HepG2 (cell line): ENCODE measurements around the gene LASP1. TPM values are rescaled to one million over a fixed set of nuclear protein-coding genes. Genes with fewer than 3 reads are reported as not detected.
A peak's percentile ranks its signal among the peaks of the same experiment; 100 is the strongest.

Experiments
- AKNA ChIP-seq: sonication (generic); formaldehyde crosslinking; IDR thresholded peaks from 2 replicates; pipeline ENCODE4 v1.4.0; 2020; ENCODE audit warnings: missing genetic modification reagents, borderline replicate concordance
- CCDC6 ChIP-seq: sonication (generic); formaldehyde crosslinking; IDR thresholded peaks from 2 replicates; pipeline ENCODE4 v1.8.1; 2022; ENCODE audit warnings: mild to moderate bottlenecking, missing genetic modification reagents, moderate library complexity
- ETS1 ChIP-seq: sonication (generic); formaldehyde crosslinking; IDR thresholded peaks from 2 replicates; pipeline ENCODE4 v1.4.0; 2020; ENCODE audit warnings: missing genetic modification reagents
- IKZF1 ChIP-seq: fragments of 450-650 bp; IDR thresholded peaks from 2 replicates; pipeline ENCODE4 v1.7.1; 2016
- MNT ChIP-seq: fragments of 450-650 bp; IDR thresholded peaks from 2 replicates; pipeline ENCODE4 v1.6.1; 2016
- NCOR1 ChIP-seq: fragments of 200-600 bp; sonication (generic); IDR thresholded peaks from 2 replicates; pipeline ENCODE4 v1.7.0; 2017; ENCODE audit warnings: antibody characterized with exemption, low read length, borderline replicate concordance
- NFRKB ChIP-seq: fragments of 450-650 bp; IDR thresholded peaks from 2 replicates; pipeline ENCODE4 v1.6.1; 2017
- PHF21A ChIP-seq: sonication (generic); formaldehyde crosslinking; IDR thresholded peaks from 2 replicates; pipeline ENCODE4 v1.5.0; 2020; ENCODE audit warnings: mild to moderate bottlenecking, missing genetic modification reagents
- RNF2 ChIP-seq: fragments of 450-650 bp; conservative IDR thresholded peaks from 2 replicates; pipeline ENCODE4 v1.6.1; 2016; ENCODE audit warnings: low read depth
- SAFB2 ChIP-seq: sonication (generic); formaldehyde crosslinking; IDR thresholded peaks from 2 replicates; pipeline ENCODE4 v1.5.1; 2020; ENCODE audit warnings: missing genetic modification reagents, low read depth, mild to moderate bottlenecking, borderline replicate concordance
- SIX4 ChIP-seq: sonication (generic); formaldehyde crosslinking; IDR thresholded peaks from 2 replicates; pipeline ENCODE4 v1.4.0; 2020; ENCODE audit warnings: missing genetic modification reagents
- ZBTB43 ChIP-seq: sonication (generic); formaldehyde crosslinking; conservative IDR thresholded peaks from 2 replicates; pipeline ENCODE4 v1.4.0; 2020; ENCODE audit warnings: missing genetic modification reagents
- ZNF292 ChIP-seq: sonication (generic); formaldehyde crosslinking; IDR thresholded peaks from 2 replicates; pipeline ENCODE4 v1.8.1; 2022; ENCODE audit warnings: mild to moderate bottlenecking, low read depth, missing genetic modification reagents, borderline replicate concordance
- ZNF33B ChIP-seq: sonication (generic); formaldehyde crosslinking; IDR thresholded peaks from 2 replicates; pipeline ENCODE4 v1.5.1; 2020; ENCODE audit warnings: mild to moderate bottlenecking, missing genetic modification reagents
- ZNF350 ChIP-seq: sonication (generic); formaldehyde crosslinking; IDR thresholded peaks from 2 replicates; pipeline ENCODE4 v1.4.0; 2020; ENCODE audit warnings: mild to moderate bottlenecking, low read depth, missing genetic modification reagents, borderline replicate concordance
- ZNF564 ChIP-seq: sonication (generic); formaldehyde crosslinking; IDR thresholded peaks from 2 replicates; pipeline ENCODE4 v1.8.1; 2023; ENCODE audit warnings: mild to moderate bottlenecking, missing genetic modification reagents
- ZNF773 ChIP-seq: sonication (generic); formaldehyde crosslinking; IDR thresholded peaks from 2 replicates; pipeline ENCODE4 v1.4.0; 2020; ENCODE audit warnings: missing genetic modification reagents, borderline replicate concordance
- polyA plus RNA-seq, 8 experiments: library from polyadenylated mRNA; depleted of rRNA in 3 of 8; stranded (reverse) in 7 of 8; unstranded in 1 of 8; fragments of >200 nt; fragmentation: Illumina TruSeq in 4 of 8; extraction: Trizol in 4 of 8; gene quantifications; 2 replicates each; pipeline versions ENCODE4 v1.2.1 to v1.2.3, GENCODE V29; 2011 to 2016; ENCODE audit warnings: low read depth in 4 of 8, missing spikeins in 1 of 8, mixed read lengths in 1 of 8; ENCODE audit not compliant: insufficient read depth in 1 of 8
- total RNA-seq, 5 experiments: library from RNA; depleted of rRNA; stranded (reverse); fragments of >200 nt; fragmentation: Illumina TruSeq; extraction: Trizol; gene quantifications; 2 replicates each; pipeline ENCODE4 v1.2.3, GENCODE V29; 2016; ENCODE audit warnings: low read depth in 1 of 5

The LASP1 gene
- total and polyA plus RNA-seq, 2 of the 13 experiments (the other 11 are each of a cell fraction or from before 2014, with no cell fraction given), result 70.1 to 97.0 TPM

- TF ChIP-seq NCOR1 (0 out of 2 replicates have a peak, but pooled peaks have one; percentile 30), SAFB2 (CRISPR knock-in tag) (0 out of 2 replicates have a peak, but pooled peaks have one; percentile 30), RNF2 (no peak), ZNF350 (CRISPR knock-in tag) (no peak), SIX4 (no peak), AKNA (CRISPR knock-in tag) (no peak), MNT (no peak), CCDC6 (CRISPR knock-in tag) (no peak), IKZF1 (no peak), ZNF292 (CRISPR knock-in tag) (0 out of 2 replicates have a peak, but pooled peaks have one; percentile 9), ZNF33B (CRISPR knock-in tag) (no peak), ZNF773 (CRISPR knock-in tag) (no peak), PHF21A (CRISPR knock-in tag) (peak; percentile 45; the same call in 1 of the 2 replicates), ETS1 (no peak), ZNF564 (no peak), NFRKB (no peak), ZBTB43 (CRISPR knock-in tag) (no peak)
Observed at GRCh38 chr17:38897671-38898290, 27.9 kb downstream of the LASP1 start (continued).
